ENCODE data around the gene USP35. TPM values are rescaled to one million over a fixed set of nuclear protein-coding genes. Genes with fewer than 3 reads are reported as not detected.
"Not testable (repeated sequence)": the region's sequence is repeated elsewhere in the genome, so short reads cannot be mapped to it uniquely, and the experiment has no call there.

The USP35 gene
- total RNA-seq, 1 donor from 2014 or later = 8.9 TPM

DNA sequence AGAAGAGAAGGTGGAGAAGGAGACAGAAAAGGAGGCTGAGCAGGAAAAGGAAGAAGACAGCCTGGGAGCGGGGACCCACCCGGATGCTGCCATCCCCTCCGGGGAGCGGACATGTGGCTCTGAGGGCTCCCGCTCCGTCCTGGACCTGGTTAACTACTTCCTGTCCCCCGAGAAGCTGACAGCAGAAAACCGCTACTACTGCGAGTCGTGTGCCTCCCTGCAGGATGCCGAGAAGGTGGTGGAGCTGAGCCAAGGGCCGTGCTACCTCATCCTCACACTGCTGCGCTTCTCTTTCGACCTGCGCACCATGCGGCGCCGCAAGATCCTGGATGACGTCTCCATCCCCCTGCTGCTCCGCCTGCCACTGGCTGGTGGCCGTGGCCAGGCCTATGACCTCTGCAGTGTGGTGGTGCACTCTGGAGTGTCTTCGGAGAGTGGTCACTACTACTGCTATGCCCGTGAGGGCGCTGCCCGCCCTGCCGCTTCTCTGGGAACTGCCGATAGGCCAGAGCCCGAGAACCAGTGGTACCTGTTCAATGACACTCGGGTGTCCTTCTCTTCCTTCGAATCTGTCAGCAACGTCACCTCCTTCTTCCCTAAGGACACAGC lies 21.4 kb downstream of the USP35 start:
- peak; percentile 55 for DNase-seq (ENCODE audit: low spot score)
- intact Hi-C loops (cut with DNase I) = no loop called here

DNA sequence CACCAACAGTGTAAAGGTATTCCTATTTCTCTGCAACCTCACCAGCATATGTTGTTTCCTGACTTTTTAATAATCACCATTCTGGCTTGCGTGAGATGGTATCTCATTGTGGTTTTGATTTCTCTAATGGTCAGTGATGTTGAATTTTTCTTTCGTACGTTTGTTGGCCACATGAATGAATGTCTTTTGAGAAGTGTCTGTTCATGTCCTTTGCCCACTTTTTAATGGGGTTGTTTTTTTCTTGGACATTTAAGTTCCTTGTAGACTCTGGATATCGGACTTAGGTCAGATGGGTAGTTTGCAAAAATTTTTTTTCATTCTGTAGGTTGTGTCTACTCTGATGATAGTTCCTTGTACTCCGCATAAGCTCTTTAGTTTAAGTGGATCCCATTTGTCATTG lies 22.8 kb downstream of the USP35 start:
- no peak for DNase-seq (ENCODE audit: low spot score)
- intact Hi-C loops (cut with DNase I) = no loop called here

DNA sequence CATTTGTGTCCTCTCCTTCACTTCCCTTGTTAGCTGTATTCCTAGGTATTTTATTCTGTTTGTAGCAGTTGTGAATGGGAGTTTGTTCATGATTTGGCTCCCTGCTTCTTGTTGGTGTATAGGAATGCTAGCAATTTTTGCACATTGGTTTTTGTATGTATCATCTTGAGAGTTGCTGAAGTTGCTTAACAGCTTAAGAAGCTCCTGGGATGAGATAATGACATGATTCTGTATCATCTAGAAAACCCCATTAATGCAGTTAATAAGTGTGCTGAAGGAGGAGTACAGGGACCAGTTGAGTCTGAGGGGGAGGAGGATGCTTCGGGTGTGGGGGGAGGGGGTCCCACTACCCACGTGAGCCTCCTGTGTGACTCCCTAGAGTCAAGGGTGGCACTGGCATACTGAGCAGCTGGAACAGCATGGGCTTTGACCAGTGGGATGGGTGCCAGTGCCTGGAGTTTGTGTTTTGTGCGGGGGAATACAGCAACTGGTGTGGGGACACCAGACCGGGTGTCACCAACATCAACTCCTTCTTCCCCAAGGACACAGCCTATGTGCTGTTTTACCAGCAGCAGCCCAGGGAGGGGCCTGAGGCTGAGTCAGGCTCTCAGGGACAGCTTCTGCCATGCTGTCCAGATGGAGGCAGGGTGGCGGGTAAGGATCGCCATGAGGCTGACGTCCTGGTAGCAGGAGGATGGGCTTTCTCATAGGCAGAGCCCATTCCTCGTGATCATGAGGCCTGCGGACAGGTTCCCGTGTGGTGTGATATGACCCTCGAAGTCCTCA lies 24.1 kb downstream of the USP35 start:
- peak; percentile 73 for DNase-seq (ENCODE audit: low spot score)
- intact Hi-C loops (cut with DNase I) = no loop called here

DNA sequence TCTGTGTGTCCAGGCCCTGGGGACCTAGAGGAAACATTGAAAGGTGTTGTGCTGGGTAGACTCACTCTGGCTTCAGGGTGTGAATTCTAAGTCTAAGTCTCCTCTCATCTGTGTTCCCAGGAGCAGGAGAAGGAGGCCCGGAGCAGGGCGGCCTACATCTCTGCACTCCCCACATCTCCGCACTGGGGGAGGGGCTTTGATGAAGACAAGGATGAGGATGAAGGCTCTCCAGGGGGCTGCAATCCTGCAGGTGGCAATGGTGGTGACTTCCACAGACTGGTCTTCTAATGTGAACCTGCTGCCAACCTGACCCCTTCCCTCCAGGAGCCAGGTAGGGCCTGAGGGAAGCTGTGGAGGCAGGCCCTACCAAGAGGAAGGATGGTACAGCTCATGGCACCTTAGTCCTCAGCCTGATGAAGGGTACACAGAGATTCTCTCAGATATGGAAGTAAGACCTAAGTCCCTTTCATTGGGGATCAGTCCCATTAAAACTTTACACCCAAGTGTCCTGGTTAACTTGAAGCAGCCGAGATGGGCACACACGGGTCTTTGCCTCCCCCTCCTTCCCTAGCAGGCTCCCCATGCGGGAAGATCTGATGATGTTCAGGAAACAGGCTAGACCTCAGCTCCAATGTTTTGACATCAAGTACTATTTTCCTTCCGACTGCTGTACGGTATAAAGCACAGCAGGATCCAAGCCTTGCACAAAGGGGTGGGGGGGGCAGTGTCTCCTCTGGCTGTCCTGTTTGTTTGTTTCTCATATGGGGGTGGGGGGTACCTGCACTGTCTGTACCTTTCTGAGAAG lies 25.0 kb downstream of the USP35 start:
- DNase-seq (ENCODE audit: low spot score) = peak; percentile 70
- intact Hi-C loops (cut with DNase I) = no loop called here

DNA sequence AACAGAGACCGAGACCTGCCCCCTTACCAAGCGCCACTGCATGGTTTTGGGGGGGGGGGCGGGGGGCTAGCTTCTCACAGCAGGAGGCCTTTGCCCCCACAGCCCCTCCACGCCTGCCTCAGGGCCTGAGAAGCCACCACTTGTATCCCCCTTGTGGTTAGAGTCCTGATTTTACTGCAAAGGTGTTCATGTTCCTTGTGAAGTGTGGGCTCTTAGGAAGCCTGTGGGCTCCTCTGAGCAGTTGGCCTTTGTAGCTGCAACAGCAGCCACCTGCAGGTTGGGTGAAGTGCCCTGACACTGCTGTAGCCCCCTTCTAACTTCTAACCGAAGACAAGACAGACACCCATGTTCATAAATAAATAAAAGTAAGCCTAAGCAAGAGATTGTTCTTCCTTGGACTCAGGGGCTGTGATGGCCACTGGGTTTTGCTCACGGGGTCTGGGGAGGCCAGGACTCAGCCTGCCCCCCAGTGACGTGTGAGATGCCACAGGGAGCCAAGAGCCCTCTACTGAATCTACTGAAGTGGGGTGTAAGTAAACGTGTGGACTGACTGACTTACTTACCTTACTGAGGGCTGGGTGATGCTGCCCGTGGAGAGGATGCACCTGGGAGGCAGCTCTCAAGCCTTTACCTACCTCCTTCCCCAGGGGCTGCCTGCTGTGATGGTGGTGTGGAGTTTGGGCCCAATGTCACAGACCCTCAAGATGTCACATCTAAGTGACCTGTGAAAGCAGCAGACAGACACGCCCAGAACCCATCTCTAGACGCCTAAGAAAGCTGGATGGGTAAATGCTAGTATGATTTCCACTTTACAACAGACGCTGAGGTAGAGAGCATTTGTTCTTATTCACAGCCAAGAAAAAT lies 25.8 kb downstream of the USP35 start:
- intact Hi-C loops (cut with DNase I) = no loop called here
- peak; percentile 39 for DNase-seq (ENCODE audit: low spot score)

DNA sequence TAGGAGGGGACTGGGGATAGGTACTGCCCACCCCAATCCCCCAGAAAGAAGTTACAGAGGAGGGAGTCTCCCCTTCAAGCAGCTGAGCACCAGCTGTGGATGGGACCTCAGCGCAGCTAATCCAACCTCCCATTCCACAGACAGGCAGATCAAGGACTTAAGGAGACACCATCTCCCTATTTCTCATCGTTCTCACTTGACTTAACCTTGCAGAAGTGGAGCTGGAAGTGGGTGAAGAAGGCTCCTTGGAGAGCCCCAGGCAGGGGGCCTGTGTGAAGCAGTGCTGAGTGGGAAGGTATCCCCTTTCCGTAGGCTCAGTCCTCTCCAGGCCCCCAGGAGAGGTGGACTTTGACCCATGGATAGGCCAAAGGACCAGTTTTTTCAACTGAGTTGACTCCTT lies 27.3 kb downstream of the USP35 start:
- intact Hi-C loops (cut with DNase I) = no loop called here
- DNase-seq (ENCODE audit: low spot score) = no peak

DNA sequence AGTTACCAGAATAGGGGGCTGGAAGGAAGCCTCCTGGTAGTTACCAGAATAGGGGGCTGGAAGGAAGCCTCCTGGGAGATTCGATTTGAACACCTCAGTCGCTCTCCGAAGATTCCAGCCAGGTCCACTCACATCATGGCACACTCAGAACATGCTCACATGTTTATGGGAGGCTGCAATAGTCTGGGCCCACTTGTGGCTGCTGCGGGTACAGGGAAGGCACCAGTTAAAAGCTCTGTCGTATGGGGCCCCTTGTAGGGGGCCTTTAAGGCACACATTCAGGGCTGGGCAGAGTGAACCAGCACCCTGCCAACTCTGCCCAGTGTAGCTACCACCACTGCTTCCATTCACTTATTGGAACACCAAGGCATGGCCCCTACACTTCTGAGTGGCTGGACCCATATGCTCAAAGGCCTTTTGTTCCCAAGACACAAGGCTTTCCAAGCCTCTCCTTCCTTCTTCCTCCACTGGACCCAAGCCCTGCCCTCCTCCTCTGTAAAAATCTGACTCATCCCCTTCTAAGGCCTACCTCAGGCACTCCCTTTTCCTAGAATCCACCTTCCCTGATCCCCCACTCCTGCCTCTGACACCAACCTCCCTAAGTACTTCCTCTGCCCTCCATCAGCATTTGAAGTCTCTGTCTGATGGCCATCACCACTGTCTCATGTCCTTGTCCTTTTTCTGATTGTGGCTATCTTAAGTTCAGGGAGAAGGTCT lies 28.0 kb downstream of the USP35 start:
- DNase-seq (ENCODE audit: low spot score) = no peak
- intact Hi-C loops (cut with DNase I) = no loop called here

DNA sequence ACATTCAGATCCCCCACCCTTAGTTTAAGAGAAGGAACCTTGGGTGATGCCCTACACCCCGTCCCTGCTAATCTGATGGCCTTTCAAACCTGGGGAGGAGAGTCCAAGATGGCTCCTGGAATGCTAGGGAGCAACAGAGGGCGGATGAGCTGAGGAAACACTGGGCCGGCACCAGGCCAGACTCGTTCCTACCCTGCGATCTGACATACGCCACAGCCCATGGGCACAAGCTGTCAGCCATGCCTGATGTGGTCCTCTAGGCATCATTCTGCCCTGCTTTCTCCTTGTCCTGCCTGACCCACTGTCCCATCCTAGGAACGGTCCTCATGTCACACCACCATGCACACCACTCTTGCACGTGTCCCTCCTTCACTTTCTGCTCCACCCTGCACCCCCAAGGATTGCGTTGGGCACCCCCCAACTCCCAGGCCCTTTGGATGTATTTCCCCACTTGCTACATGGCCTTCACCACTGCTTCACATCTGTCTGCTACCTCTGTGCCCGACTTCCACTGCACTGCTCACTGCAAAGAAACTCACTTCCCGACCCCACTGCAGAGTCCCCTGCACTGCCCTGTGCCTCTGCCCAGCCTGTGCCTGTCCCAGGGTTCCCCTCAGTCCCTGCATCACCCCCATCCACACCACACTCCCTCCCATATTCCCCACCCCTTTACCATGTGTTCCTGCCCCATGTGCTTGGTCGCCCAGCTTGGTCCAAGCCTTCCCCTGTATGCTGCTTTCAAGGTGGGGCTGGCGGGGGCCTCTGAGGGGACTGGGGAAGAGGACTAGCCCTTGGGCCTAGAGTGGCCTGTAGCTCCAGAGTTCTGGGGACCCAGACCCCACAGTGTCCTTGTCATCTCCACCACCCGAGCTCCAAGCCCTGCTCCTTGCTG lies 29.2 kb downstream of the USP35 start:
- DNase-seq (ENCODE audit: low spot score) = no peak
- intact Hi-C loops (cut with DNase I) = no loop called here

DNA sequence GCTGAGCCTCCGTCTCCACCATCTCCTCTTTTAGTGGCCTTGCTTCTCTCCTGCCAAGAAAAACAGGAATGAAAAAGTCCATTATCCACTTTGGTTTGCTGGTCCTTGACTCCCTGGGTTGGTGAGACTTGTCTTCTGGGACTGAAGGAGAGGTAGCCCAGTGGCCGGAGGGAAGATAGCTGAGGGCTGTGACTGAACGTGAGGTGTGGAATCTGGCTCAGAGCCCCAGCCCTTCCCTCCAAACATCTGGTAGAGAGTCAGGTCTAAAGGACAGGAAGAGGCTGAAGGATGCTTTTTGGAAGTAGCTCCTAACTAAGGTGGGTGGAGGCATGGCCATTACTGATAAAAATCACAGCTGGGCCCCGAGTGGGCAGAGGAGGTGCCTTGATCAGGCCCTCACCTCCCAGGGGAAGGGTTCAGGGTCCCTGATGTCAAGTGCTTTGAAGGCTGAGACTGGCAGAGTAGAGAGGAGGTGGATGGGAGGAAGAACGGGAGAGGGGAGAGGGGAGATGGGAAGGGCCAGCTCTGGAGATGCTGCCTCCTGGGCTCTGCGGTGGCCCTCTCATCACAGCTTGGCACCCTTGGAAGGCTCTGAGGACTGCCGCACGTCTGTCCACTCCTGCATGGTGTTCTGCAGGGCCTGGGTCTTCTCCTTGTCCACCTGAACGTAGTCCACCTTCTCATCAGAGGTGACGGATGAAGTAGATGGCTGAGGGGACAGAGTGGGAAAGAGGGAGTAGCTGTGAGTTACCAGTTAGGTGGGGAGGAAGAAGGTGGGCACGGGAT lies 30.2 kb downstream of the USP35 start:
- intact Hi-C loops (cut with DNase I) = no loop called here

DNA sequence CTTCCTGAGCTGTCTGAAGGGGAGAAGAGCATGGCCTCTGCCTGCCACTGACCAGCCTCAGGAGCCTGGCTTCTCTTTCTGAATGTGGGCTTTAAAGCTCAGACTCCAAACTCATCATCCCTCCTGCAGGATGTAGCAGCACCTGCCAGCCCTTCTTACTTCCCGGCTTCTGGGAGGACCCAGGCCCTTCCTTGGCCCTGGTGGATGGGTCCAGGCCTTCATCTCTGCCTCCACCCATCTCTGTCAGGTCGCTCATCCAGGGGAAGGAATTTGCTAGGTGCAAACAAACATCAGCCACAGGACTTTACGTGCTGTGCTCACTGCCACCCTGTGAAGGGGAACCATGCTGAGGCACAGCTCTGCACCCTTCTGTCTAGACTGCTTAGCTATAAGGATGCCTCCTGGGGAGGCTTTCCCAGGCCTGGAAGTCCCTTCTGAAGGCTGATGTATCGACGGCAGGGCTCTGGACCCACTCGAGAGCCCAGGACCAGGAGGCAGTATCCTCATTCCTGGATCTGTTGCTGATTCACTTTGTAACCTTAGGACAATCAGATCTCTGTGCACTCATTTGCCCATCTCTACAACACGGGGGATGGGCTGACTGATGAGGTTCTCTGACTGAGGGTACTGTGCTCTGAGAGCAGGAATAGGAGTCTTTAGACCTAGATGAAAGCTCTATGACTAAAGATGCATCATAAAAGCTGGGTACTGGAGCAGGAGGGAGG lies 30.9 kb downstream of the USP35 start:
- DNase-seq (ENCODE audit: low spot score) = peak; percentile 70
- intact Hi-C loops (cut with DNase I) = no loop called here

More for the DNA sequence above, 30.2 kb downstream of the USP35 start:
- DNase-seq (ENCODE audit: low spot score) = no peak

DNA sequence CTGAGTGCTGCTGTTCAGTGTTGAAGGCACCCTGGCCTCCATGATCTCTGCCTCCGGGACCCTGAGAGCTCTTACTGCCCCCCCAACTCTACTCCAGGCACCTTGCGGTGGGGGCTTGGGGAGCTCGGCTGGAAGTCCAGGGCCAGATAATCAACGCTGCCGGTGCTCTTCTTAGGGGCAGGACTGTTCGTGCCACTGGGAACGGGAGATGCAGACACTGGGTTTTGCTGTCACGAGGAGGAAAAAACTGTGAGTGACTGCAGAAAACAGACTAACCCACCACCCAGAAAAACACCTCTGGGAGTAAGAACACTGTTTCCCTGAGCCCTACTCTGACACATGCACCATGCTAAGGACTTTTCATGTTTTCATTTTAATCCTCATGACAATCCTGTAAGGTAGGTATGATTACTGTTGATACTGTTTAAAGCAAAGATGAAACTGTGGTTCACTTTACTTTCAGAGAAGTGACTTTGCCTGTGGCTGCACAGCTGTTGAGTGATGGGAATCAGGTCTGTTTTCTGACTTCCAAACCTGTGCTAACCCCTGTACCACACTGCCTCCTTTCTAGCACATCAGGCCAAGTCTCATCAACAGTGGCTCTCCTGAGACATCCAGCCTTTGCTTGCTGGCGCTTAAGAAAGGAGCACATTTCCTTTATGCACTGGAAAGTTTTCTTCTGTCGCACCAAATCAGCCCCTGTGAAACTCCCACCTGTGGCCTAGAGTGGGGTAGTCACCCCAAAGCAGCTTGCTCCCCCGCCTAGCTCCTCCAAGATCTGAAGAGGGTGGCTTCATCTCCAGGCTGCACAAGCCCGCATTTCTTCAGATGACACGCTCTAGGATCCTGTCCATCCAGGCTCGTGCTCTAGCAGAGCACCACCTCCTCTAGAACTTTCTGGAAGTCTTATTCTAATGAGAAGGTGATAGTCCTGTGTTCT lies 31.8 kb downstream of the USP35 start:
- intact Hi-C loops (cut with DNase I) = no loop called here
- DNase-seq (ENCODE audit: low spot score) = peak; percentile 64

DNA sequence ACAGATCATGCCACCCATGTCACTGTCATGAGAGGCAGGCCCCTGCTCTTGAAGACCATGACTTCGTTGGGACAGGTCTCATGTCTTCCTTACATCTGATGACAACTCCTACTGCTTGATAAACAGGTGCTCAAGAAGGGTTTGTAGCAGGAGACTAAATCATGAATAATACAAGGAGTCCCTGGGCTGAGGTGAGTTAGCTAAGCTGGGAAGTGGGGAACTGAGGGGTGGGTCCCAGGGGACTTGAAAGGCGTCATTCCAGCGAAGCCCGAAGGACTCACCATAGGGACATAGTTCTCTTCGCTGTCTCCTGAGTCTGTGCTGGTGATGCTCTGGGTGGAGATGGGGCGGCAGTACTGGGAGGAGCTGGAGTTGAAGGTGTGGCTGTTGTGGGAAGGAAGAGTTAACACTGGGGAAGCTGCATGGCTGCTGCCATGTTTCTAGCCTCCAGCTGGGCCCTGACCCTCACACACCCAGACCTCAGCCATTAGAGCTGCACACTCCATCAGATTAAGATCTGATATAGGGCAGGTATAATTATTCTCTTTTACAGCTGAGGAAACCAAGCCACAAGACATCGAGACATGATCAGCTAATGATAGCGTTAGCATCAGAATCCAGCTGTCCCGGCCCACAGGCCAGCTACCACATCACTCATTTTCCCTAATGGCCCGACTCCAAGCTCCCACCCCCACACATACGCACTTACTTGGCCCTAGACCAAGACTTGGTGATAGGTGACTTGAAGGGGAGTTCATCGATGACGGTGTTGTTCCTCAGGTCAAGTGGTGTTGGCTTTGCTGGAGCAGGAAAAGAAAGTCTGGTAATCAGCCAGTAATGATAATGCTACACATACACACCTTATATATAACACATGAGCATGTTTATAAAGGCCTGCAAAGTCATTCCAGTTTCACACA lies 32.9 kb downstream of the USP35 start:
- intact Hi-C loops (cut with DNase I) = no loop called here
- no peak for DNase-seq (ENCODE audit: low spot score)

DNA sequence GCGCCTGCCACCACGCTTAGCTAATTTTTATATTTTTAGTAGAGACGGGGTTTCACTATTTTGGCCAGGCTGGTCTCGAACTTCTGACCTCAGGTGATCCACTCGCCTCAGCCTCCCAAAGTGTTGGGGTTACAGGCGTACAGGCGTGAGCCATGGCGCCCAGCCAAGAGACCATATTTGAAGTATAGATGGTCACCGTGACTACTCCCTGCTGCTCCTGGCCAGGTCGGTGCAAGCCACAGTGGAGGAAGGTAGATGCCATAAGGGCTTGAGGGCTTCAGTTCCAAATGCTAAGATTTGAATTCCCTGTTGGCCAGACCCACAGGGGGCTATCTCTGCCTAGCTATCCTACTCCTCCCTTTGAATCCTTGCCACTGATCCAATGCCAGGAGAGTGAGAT lies 34.0 kb downstream of the USP35 start:
- intact Hi-C loops (cut with DNase I); DNase-seq (ENCODE audit: low spot score): not testable (repeated sequence)

DNA sequence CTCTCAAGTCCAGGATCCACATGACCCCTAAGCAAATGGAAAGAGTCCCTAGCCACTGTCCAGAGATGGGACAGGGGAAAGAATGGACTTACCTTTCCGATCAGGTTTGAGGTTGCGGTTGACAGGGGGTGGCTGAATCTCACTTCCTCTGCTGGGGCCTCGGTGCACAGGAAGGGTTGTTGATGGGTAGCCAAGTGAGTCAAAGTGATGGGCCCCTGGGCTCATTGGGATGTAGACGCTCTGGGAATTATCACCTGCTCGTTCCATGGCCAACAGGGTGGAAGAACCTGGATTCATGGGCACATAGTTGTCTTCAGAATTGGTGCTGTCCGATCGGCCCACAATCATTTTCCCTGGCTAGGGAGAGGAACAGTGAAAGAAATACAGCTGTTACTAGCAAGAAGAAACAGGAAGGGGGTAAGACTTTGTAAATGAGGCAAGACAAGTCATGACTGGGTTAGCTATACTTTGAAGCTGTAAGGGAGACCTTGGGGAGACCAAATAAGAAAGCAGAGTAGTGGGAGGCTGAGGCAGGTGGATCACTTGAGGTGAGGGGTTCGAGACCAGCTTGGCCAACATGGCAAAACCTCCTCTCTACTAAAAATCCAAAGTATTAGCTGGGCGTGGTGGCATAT lies 34.7 kb downstream of the USP35 start:
- DNase-seq (ENCODE audit: low spot score) = no peak
- intact Hi-C loops (cut with DNase I) = no loop called here
